ENCODE measurements around the gene BLCAP.
A peak's percentile ranks its signal among the peaks of the same experiment; 100 is the strongest.
"Not testable (repeated sequence)": the region's sequence is repeated elsewhere in the genome, so short reads cannot be mapped to it uniquely, and the experiment has no call there.

BLCAP gene

GRCh38 chr20:37556538-37556937, 28.9 kb upstream of the BLCAP start:
- DNase-seq (ENCODE audit: low spot score) = no peak

GRCh38 chr20:37554721-37555298, 27.1 kb upstream of the BLCAP start:
- not testable (repeated sequence) for DNase-seq (ENCODE audit: low spot score)

- no peak for DNase-seq (ENCODE audit: low spot score)
Observed at GRCh38 chr20:37552415-37552814, 24.7 kb upstream of the BLCAP start.

- not testable (repeated sequence) for DNase-seq (ENCODE audit: low spot score)
Observed at GRCh38 chr20:37551660-37552059, 24.0 kb upstream of the BLCAP start.

GRCh38 chr20:37550101-37550920, 22.6 kb upstream of the BLCAP start:
- not testable (repeated sequence) for DNase-seq (ENCODE audit: low spot score)

- no peak for DNase-seq (ENCODE audit: low spot score)
Observed at GRCh38 chr20:37547912-37548311, 20.2 kb upstream of the BLCAP start.

GRCh38 chr20:37545516-37545915, 17.8 kb upstream of the BLCAP start:
- DNase-seq (ENCODE audit: low spot score) = no peak

GRCh38 chr20:37544386-37544785, 16.7 kb upstream of the BLCAP start:
- no peak for DNase-seq (ENCODE audit: low spot score)

- no peak for DNase-seq (ENCODE audit: low spot score)
Observed at GRCh38 chr20:37543828-37544227, 16.2 kb upstream of the BLCAP start.

GRCh38 chr20:37542281-37542680, 14.6 kb upstream of the BLCAP start:
- no peak for DNase-seq (ENCODE audit: low spot score)

GRCh38 chr20:37541326-37541725, 13.7 kb upstream of the BLCAP start:
- no peak for DNase-seq (ENCODE audit: low spot score)

GRCh38 chr20:37540838-37541237, 13.2 kb upstream of the BLCAP start:
- DNase-seq (ENCODE audit: low spot score) = not testable (repeated sequence)

GRCh38 chr20:37540001-37540400, 12.3 kb upstream of the BLCAP start:
- DNase-seq (ENCODE audit: low spot score) = no peak

GRCh38 chr20:37539424-37539823, 11.7 kb upstream of the BLCAP start:
- no peak for DNase-seq (ENCODE audit: low spot score)

GRCh38 chr20:37538003-37538402, 10.3 kb upstream of the BLCAP start:
- no peak for DNase-seq (ENCODE audit: low spot score)

- no peak for DNase-seq (ENCODE audit: low spot score)
Observed at GRCh38 chr20:37537505-37537904, 9.8 kb upstream of the BLCAP start.

- no peak for DNase-seq (ENCODE audit: low spot score)
Observed at GRCh38 chr20:37535443-37536132, 7.9 kb upstream of the BLCAP start.

GRCh38 chr20:37534401-37535157, 6.9 kb upstream of the BLCAP start:
- DNase-seq (ENCODE audit: low spot score) = peak; percentile 55

GRCh38 chr20:37533154-37533715, 5.6 kb upstream of the BLCAP start:
- DNase-seq (ENCODE audit: low spot score) = no peak

- DNase-seq (ENCODE audit: low spot score) = no peak
Observed at GRCh38 chr20:37531856-37532255, 4.2 kb upstream of the BLCAP start.

GRCh38 chr20:37530696-37531095, 3.0 kb upstream of the BLCAP start:
- DNase-seq (ENCODE audit: low spot score) = no peak

Data from CD4-positive, alpha-beta T cell treated with Interleukin-6 at 100 ng/mL for 8 hours (primary cell).